ENCODE data around the gene USB1. TPM values are rescaled to one million over a fixed set of nuclear protein-coding genes. Genes with fewer than 3 reads are reported as not detected.

Gene USB1
- total and polyA plus RNA-seq, 2 experiments from 2014 or later = 7.6 to 48.4 TPM

- no peak overlapping the region for H3K4me2 ChIP-seq (ENCODE audit: unreplicated experiment)
- TF ChIP-seq EZH2phosphoT487 (IDR thresholded peaks at IDR 0.05; ENCODE audit: insufficient read depth, low read depth) = no peak
- TF ChIP-seq EZH2 (IDR thresholded peaks at IDR 0.05; ENCODE audit: insufficient read depth, poor library complexity, severe bottlenecking) = no peak
- no peak overlapping the region for H3K4me3 ChIP-seq
- no peak overlapping the region for H3K9ac ChIP-seq
- no peaks in the 10 kb centered on the region for H3K4me1 ChIP-seq (ENCODE audit: insufficient read depth)
- WGBS, 2 experiments (ENCODE audit: low coverage in 1 of 2, low lambda C conversion rate in 2 of 2, missing lambda C conversion rate in 2 of 2) = 63 to 65% methylated on average over 8 of the region's 8 CpGs
- in situ Hi-C loops (cut with MboI) = no loop called here
- no peaks in the 10 kb centered on the region for H3K9me3 ChIP-seq (ENCODE audit: low read depth)
- no peaks in the 10 kb centered on the region for H3K36me3 ChIP-seq (ENCODE audit: low read depth)
- H3F3A ChIP-seq (ENCODE audit: insufficient read depth) = no peaks in the 10 kb centered on the region
- no peak for DNase-seq
- H4K20me1 ChIP-seq (ENCODE audit: insufficient read depth) = no peaks in the 10 kb centered on the region
- H3K9me2 ChIP-seq (ENCODE audit: insufficient read depth) = no peaks in the 10 kb centered on the region
- H3K27me3 ChIP-seq (replicated peaks; ENCODE audit: insufficient read depth) = peaks cover 7% of the 10 kb centered on the region
- no peaks in the 10 kb centered on the region for H3K79me2 ChIP-seq (ENCODE audit: insufficient read depth)
- no peak overlapping the region for H2AFZ ChIP-seq
- no peak overlapping the region for H3K27ac ChIP-seq
Measured at GRCh38 chr16:57956270-57956808, 44.9 kb upstream of the USB1 start.

GRCh38 chr16:57956924-57957672, 44.1 kb upstream of the USB1 start:
- no peaks in the 10 kb centered on the region for H3K9me3 ChIP-seq (ENCODE audit: low read depth)
- no peak overlapping the region for H2AFZ ChIP-seq
- H3K9me2 ChIP-seq (ENCODE audit: insufficient read depth) = no peaks in the 10 kb centered on the region
- no peaks in the 10 kb centered on the region for H3K4me1 ChIP-seq (ENCODE audit: insufficient read depth)
- no peak overlapping the region for H3K4me3 ChIP-seq
- H3K9ac ChIP-seq = no peak overlapping the region
- TF ChIP-seq EZH2phosphoT487 (IDR thresholded peaks at IDR 0.05; ENCODE audit: insufficient read depth, low read depth) (no peak), EZH2 (IDR thresholded peaks at IDR 0.05; ENCODE audit: insufficient read depth, poor library complexity, severe bottlenecking) (no peak)
- in situ Hi-C loops (cut with MboI) = no loop called here
- no peaks in the 10 kb centered on the region for H4K20me1 ChIP-seq (ENCODE audit: insufficient read depth)
- no peaks in the 10 kb centered on the region for H3K36me3 ChIP-seq (ENCODE audit: low read depth)
- 61 to 62% methylated on average over 7 to 8 of the region's 8 CpGs for WGBS, 2 experiments (ENCODE audit: low coverage in 1 of 2, low lambda C conversion rate in 2 of 2, missing lambda C conversion rate in 2 of 2)
- no peaks in the 10 kb centered on the region for H3K79me2 ChIP-seq (ENCODE audit: insufficient read depth)
- DNase-seq = no peak
- H3K4me2 ChIP-seq (ENCODE audit: unreplicated experiment) = no peak overlapping the region
- no peaks in the 10 kb centered on the region for H3F3A ChIP-seq (ENCODE audit: insufficient read depth)
- H3K27ac ChIP-seq = no peak overlapping the region
- H3K27me3 ChIP-seq (replicated peaks; ENCODE audit: insufficient read depth) = peaks cover 11% of the 10 kb centered on the region

- no peaks in the 10 kb centered on the region for H3K4me1 ChIP-seq (ENCODE audit: insufficient read depth)
- no peak overlapping the region for H3K4me3 ChIP-seq
- in situ Hi-C loops (cut with MboI) = no loop called here
- no peaks in the 10 kb centered on the region for H3K79me2 ChIP-seq (ENCODE audit: insufficient read depth)
- H3K36me3 ChIP-seq (ENCODE audit: low read depth) = no peaks in the 10 kb centered on the region
- no peaks in the 10 kb centered on the region for H3F3A ChIP-seq (ENCODE audit: insufficient read depth)
- TF ChIP-seq EZH2 (IDR thresholded peaks at IDR 0.05; ENCODE audit: insufficient read depth, poor library complexity, severe bottlenecking) (no peak), EZH2phosphoT487 (IDR thresholded peaks at IDR 0.05; ENCODE audit: insufficient read depth, low read depth) (no peak)
- H3K4me2 ChIP-seq (ENCODE audit: unreplicated experiment) = no peak overlapping the region
- H3K9me2 ChIP-seq (ENCODE audit: insufficient read depth) = no peaks in the 10 kb centered on the region
- H3K9ac ChIP-seq = no peak overlapping the region
- no peak for DNase-seq
- H3K9me3 ChIP-seq (ENCODE audit: low read depth) = no peaks in the 10 kb centered on the region
- H2AFZ ChIP-seq = no peak overlapping the region
- H4K20me1 ChIP-seq (ENCODE audit: insufficient read depth) = no peaks in the 10 kb centered on the region
- peaks cover 11% of the 10 kb centered on the region for H3K27me3 ChIP-seq (replicated peaks; ENCODE audit: insufficient read depth)
- no peak overlapping the region for H3K27ac ChIP-seq
- 60 to 66% methylated on average over 8 of the region's 8 CpGs for WGBS, 2 experiments (ENCODE audit: low coverage in 1 of 2, low lambda C conversion rate in 2 of 2, missing lambda C conversion rate in 2 of 2)
Measured at GRCh38 chr16:57957673-57958392, 43.4 kb upstream of the USB1 start.

GRCh38 chr16:57958544-57958943, 42.7 kb upstream of the USB1 start:
- no peaks in the 10 kb centered on the region for H3F3A ChIP-seq (ENCODE audit: insufficient read depth)
- TF ChIP-seq EZH2 (IDR thresholded peaks at IDR 0.05; ENCODE audit: insufficient read depth, poor library complexity, severe bottlenecking) = no peak
- no peak for TF ChIP-seq EZH2phosphoT487 (IDR thresholded peaks at IDR 0.05; ENCODE audit: insufficient read depth, low read depth)
- H2AFZ ChIP-seq = no peak overlapping the region
- DNase-seq = no peak
- H3K27me3 ChIP-seq (replicated peaks; ENCODE audit: insufficient read depth) = peaks cover 16% of the 10 kb centered on the region
- H3K9me2 ChIP-seq (ENCODE audit: insufficient read depth) = no peaks in the 10 kb centered on the region
- no peaks in the 10 kb centered on the region for H3K9me3 ChIP-seq (ENCODE audit: low read depth)
- no peak overlapping the region for H3K4me2 ChIP-seq (ENCODE audit: unreplicated experiment)
- in situ Hi-C loops (cut with MboI) = no loop called here
- H3K79me2 ChIP-seq (ENCODE audit: insufficient read depth) = no peaks in the 10 kb centered on the region
- 44 to 59% methylated on average over 2 to 6 of the region's 6 CpGs for WGBS, 2 experiments (ENCODE audit: low coverage in 1 of 2, low lambda C conversion rate in 2 of 2, missing lambda C conversion rate in 2 of 2)
- no peaks in the 10 kb centered on the region for H3K36me3 ChIP-seq (ENCODE audit: low read depth)
- H4K20me1 ChIP-seq (ENCODE audit: insufficient read depth) = no peaks in the 10 kb centered on the region
- no peak overlapping the region for H3K27ac ChIP-seq
- no peak overlapping the region for H3K9ac ChIP-seq
- H3K4me1 ChIP-seq (ENCODE audit: insufficient read depth) = no peaks in the 10 kb centered on the region
- no peak overlapping the region for H3K4me3 ChIP-seq
